Tibial artery (tissue), 4 donors: ENCODE results near the gene TAOK3.
"Not testable (repeated sequence)": the region's sequence is repeated elsewhere in the genome, so short reads cannot be mapped to it uniquely, and the experiment has no call there.

Experiments used
- DNase-seq, 2 donors: peaks; one replicate each; pipeline ENCODE4 v3.0.0-alpha.2; 2019
- H3K27ac ChIP-seq, 2 donors: fragments of 200-600 bp; sonication (generic) in 1 of 2; 1 replicate in 1 of 2; 2 replicates in 1 of 2; pipeline ENCODE4 v1.5.1; 2018 to 2019; ENCODE audit warnings: mild to moderate bottlenecking in 1 of 2
- H3K27me3 ChIP-seq, 2 donors: fragments of 200-600 bp; sonication (generic) in 1 of 2; one replicate each; pipeline versions ENCODE4 v1.5.1 to v1.6.0; 2016 to 2019
- H3K36me3 ChIP-seq, 3 donors: fragments of 200-600 bp; sonication (generic) in 2 of 3; one replicate each; pipeline ENCODE4 v1.5.1; 2016 to 2019; ENCODE audit warnings: mild to moderate bottlenecking in 2 of 3
- H3K4me1 ChIP-seq, 4 donors: fragments of 200-600 bp; sonication (generic) in 2 of 4; 1 replicate in 3 of 4; 2 replicates in 1 of 4; pipeline ENCODE4 v1.5.1; 2016 to 2019
- H3K4me3 ChIP-seq, 2 donors: fragments of 200-600 bp; sonication (generic) in 1 of 2; 1 replicate in 1 of 2; 2 replicates in 1 of 2; pipeline ENCODE4 v1.5.1; 2018 to 2019; ENCODE audit warnings: mild to moderate bottlenecking in 2 of 2
- H3K9me3 ChIP-seq, 3 donors: fragments of 200-600 bp; sonication (generic) in 1 of 3; one replicate each; pipeline ENCODE4 v1.5.1; 2016 to 2019
- intact Hi-C: fragments of 100-400 bp; cut with DNase I; formaldehyde crosslinking; loops from one replicate; pipeline ENCODE4 v1.15.0; 2023; ENCODE audit warnings: low total_unique reads
- TF ChIP-seq, protein P1 (sequence below), 2 experiments: fragments of 200-600 bp in 1 of 2; fragments of 450-650 bp in 1 of 2; IDR thresholded peaks; one replicate each; pipeline ENCODE4 v1.5.1; 2017 to 2019; ENCODE audit warnings: antibody characterized with exemption in 2 of 2, mild to moderate bottlenecking in 1 of 2, moderate library complexity in 1 of 2

Gene TAOK3

DNA sequence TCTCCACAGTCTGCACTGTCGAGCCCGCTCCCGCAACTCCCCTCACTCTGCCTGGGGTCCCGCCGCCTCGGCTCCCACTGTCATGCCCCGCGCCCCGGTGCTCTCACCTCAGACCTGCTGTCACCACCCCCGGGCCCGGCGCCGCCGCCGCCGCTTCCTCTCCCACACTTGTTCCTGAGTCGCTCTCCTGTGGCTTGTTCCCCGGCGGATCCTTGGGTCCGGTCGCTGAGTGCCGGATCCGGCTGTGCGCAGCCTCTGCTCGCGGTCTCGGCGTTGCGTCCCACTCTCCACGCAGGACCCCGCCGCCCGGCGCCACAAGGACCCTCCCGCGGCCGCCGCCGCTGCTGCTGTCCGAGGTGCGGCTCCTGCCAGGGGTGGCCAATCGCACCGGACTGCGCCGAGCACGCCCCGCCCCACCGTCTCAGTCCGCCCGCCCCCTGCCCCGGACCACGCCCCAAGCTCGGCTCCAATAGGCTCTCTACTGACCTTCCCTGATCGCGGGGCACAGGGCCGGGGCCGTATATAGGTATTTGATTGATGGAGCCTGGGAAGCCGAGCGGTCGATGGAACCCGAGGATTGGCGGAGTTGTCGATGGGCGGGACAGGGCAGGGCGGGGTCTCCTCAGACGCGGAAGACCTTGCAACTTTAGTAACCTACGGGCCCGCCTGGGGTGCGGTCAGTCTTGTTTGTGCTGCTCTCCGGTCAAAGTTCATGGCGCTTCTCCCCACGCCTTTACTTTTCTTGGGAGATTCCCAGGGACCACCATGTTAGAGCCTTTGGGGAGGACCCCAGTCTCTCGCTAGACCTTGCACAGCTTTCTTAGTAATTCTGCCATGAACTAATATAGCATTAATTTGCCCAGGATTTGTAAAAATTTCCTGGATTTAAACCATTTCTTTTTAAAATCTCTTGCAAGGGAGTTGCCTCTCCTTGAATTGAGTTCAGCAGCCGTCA is at the start of gene TAOK3:
Gene TAOK3, minus strand, starts transcription at position 367 of the 955 bp plus-strand sequence. CDS start 117,340 bp downstream, outside the sequence.
- no peaks in the 10 kb centered on the region for H3K36me3 ChIP-seq
- intact Hi-C loops: loop anchor here (10.0 kb wide), 2 partner anchors 238 to 498 kb away; partner anchors contain the start of gene PEBP1
- peak within 1 kb of the TSS; percentile 83 to 93 for H3K4me3 ChIP-seq
- TF ChIP-seq, protein P1, sequence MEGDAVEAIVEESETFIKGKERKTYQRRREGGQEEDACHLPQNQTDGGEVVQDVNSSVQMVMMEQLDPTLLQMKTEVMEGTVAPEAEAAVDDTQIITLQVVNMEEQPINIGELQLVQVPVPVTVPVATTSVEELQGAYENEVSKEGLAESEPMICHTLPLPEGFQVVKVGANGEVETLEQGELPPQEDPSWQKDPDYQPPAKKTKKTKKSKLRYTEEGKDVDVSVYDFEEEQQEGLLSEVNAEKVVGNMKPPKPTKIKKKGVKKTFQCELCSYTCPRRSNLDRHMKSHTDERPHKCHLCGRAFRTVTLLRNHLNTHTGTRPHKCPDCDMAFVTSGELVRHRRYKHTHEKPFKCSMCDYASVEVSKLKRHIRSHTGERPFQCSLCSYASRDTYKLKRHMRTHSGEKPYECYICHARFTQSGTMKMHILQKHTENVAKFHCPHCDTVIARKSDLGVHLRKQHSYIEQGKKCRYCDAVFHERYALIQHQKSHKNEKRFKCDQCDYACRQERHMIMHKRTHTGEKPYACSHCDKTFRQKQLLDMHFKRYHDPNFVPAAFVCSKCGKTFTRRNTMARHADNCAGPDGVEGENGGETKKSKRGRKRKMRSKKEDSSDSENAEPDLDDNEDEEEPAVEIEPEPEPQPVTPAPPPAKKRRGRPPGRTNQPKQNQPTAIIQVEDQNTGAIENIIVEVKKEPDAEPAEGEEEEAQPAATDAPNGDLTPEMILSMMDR (IDR thresholded peaks at IDR 0.05): no peak
- H3K9me3 ChIP-seq: no peaks in the 10 kb centered on the region
- H3K4me1 ChIP-seq: peaks cover 5 to 60% (median 38%) of the 10 kb centered on the region in 4 donors
- peak within 1 kb of the TSS; percentile 72 to 88 for H3K27ac ChIP-seq
- DNase-seq: peak; percentile 100
- H3K27me3 ChIP-seq: no peaks in the 10 kb centered on the region

DNA sequence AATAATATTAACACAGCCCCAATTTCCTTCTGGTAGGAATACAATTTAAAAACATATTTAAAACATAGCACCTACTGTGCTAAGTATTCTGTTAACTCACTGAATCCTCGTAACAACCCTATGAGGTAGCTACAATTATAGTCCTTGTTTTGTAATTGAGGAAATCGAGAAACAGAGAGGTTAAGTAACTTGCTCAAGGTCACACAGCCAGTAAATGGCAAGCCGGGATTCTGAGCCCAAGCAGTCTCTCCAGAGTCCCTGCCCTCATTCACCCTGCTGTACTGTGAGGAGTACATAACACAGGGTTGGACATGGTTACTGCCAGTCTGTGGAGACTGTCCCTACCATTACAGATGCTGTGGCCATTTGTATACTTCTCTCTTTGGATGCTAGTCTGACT is 48.0 kb upstream of the TAOK3 start:
- TF ChIP-seq, protein P1 (IDR thresholded peaks at IDR 0.05): no peak

DNA sequence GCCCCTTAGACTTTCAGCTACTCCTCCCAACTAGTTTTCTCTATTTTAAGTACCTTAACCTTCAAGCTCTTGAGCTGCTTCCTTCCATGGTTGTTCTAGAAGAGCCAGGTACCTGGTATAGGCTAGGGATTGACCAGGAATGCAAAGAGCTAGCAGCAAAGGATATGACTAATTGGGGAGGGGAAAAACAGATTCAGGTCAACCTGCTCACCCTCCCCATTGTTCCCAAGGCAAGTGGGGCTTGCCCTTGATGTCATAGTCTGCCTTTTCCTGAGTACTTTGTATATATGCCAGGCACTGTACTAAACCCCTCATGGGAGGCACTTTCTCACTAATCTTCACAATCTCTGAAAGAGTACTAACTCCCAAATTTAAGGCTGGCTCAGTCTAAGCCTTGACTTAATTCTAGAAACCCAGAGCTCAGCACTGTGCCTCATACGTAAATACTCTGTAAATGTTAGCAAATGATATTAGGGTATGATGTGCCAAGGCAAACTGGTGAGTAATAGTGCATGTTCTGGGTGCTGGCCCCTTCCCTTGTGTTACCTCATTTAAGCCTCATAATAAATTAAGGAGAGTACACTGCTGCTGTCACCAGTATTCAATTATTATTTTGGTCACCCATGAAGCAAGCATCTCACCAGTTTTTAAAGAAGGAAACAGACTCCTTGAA is 45.8 kb upstream of the TAOK3 start:
- TF ChIP-seq, protein P1 (IDR thresholded peaks at IDR 0.05): no peak
- intact Hi-C loops: no loop called here
- Histone ChIP-seq H3K4me3 (no peak overlapping the region), H3K9me3 (no peaks in the 10 kb centered on the region), H3K27me3 (no peaks in the 10 kb centered on the region), H3K4me1 (peaks cover 0 to 10% (median 0%) of the 10 kb centered on the region in 4 donors), H3K27ac (peak overlapping the region in 1 of 2 donors; percentile 38), H3K36me3 (peaks cover 20 to 49% (median 34%) of the 10 kb centered on the region in 3 donors)
- DNase-seq: no peak

More for the DNA sequence above, 48.0 kb upstream of the TAOK3 start:
- H3K9me3 ChIP-seq: no peaks in the 10 kb centered on the region
- no peak overlapping the region for H3K4me3 ChIP-seq
- intact Hi-C loops: loop anchor here (1.0 kb wide), 1 partner anchor 11 kb away; no protein-coding TSS in a partner anchor
- no peaks in the 10 kb centered on the region for H3K27me3 ChIP-seq
- peaks cover under 1 to 27% (median 14%) of the 10 kb centered on the region in 3 donors for H3K36me3 ChIP-seq
- peaks cover 0 to 10% (median 0%) of the 10 kb centered on the region in 4 donors for H3K4me1 ChIP-seq
- no peak for DNase-seq
- no peak overlapping the region for H3K27ac ChIP-seq

DNA sequence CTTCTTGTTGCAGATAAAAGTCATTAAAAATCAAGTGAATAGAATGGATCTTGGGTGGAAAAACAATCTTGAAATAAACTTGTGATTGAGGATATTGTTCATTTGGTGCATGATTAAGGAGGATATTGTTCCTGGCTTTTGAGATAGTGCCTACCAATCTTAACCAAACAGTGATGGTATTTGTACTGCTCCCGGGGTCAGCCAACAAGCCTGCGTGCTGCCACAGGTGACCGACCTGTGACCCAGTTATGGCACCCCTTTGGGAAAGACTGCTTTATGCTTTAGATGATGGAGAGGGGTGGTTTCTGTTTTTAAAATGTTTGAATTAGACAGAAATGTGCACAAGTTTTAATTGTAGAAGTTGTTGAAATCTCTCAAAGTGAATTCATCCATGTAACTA is 45.2 kb upstream of the TAOK3 start:
- no peak for DNase-seq
- Histone ChIP-seq H3K9me3 (no peaks in the 10 kb centered on the region), H3K27me3 (no peaks in the 10 kb centered on the region), H3K27ac (peak overlapping the region in 1 of 2 donors; percentile 38), H3K4me1 (peaks cover 0 to 10% (median 0%) of the 10 kb centered on the region in 4 donors), H3K36me3 (peaks cover 26 to 55% (median 40%) of the 10 kb centered on the region in 3 donors), H3K4me3 (no peak overlapping the region)
- intact Hi-C loops: no loop called here
- TF ChIP-seq, protein P1 (IDR thresholded peaks at IDR 0.05): no peak

GRCh38 chr12:118409834-118410233 is 37.1 kb upstream of the TAOK3 start:
- intact Hi-C loops: loop anchor here (10.0 kb wide), 1 partner anchor 205 kb away; no protein-coding TSS in a partner anchor
- Histone ChIP-seq H3K4me1 (no peaks in the 10 kb centered on the region), H3K9me3 (no peaks in the 10 kb centered on the region), H3K27ac (no peak overlapping the region), H3K4me3 (no peak overlapping the region), H3K36me3 (peaks cover 63 to 95% (median 78%) of the 10 kb centered on the region in 3 donors), H3K27me3 (no peaks in the 10 kb centered on the region)
- TF ChIP-seq, protein P1 (IDR thresholded peaks at IDR 0.05): no peak
- no peak for DNase-seq

DNA sequence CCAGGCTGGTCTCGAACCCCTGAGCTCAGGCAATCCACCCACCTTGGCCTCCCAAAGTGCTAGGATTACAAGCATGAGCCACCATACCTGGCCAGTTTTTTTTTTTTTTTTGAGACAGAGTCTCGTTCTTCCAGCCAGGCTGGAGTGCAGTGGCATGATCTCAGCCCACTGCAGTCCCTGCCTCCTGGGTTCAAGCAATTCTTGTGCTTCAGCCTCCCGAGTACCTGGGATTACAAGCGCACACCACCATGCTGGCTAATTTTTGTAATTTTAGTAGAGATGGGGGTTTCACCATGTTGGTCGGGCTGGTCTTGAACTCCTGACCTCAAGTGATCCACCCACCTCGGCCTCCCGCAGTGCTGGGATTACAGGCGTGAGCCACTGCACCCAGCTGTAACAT is 35.5 kb upstream of the TAOK3 start:
- not testable (repeated sequence) for H3K4me1 ChIP-seq, H3K4me3 ChIP-seq, DNase-seq, H3K9me3 ChIP-seq, H3K27ac ChIP-seq, H3K27me3 ChIP-seq
- intact Hi-C loops: loop anchor here (10.0 kb wide), 1 partner anchor 207 kb away; no protein-coding TSS in a partner anchor
- peaks cover 64 to 90% (median 74%) of the 10 kb centered on the region in 3 donors for H3K36me3 ChIP-seq
